ENCODE data around the gene RSL24D1. TPM values are rescaled to one million over a fixed set of nuclear protein-coding genes. Genes with fewer than 3 reads are reported as not detected.
A peak's percentile ranks its signal among the peaks of the same experiment; 100 is the strongest.
"Not testable (repeated sequence)": the region's sequence is repeated elsewhere in the genome, so short reads cannot be mapped to it uniquely, and the experiment has no call there.

Gene RSL24D1
- total and polyA plus RNA-seq, 2 experiments from 2014 or later: 45.8 to 46.1 TPM

GRCh38 chr15:55168350-55168974, 28.3 kb downstream of the RSL24D1 start:
- Histone ChIP-seq H3K27ac (no peak overlapping the region), H3K4me3 (no peak overlapping the region), H3K9me3 (ENCODE audit: low read depth) (no peaks in the 10 kb centered on the region), H3K36me3 (no peaks in the 10 kb centered on the region), H3K27me3 (no peaks in the 10 kb centered on the region), H3K4me1 (ENCODE audit: low read depth) (no peaks in the 10 kb centered on the region)
- peak; percentile 74 to 82 for DNase-seq (ENCODE audit: low read depth in 1 of 2, low spot score in 1 of 2)
- TF ChIP-seq CTCF (IDR thresholded peaks at IDR 0.05; ENCODE audit: low read depth, low read length): peak; percentile 89

GRCh38 chr15:55164284-55164683, 32.5 kb downstream of the RSL24D1 start:
- no peak for DNase-seq (ENCODE audit: low read depth in 1 of 2, low spot score in 1 of 2)
- no peaks in the 10 kb centered on the region for H3K36me3 ChIP-seq
- H3K4me3 ChIP-seq: no peak overlapping the region
- no peaks in the 10 kb centered on the region for H3K27me3 ChIP-seq
- H3K4me1 ChIP-seq (ENCODE audit: low read depth): no peaks in the 10 kb centered on the region
- no peak for TF ChIP-seq CTCF (IDR thresholded peaks at IDR 0.05; ENCODE audit: low read depth, low read length)
- H3K9me3 ChIP-seq (ENCODE audit: low read depth): no peaks in the 10 kb centered on the region
- H3K27ac ChIP-seq: no peak overlapping the region

- DNase-seq (ENCODE audit: low read depth in 1 of 2, low spot score in 1 of 2): no peak
- no peak overlapping the region for H3K27ac ChIP-seq
- no peak for TF ChIP-seq CTCF (IDR thresholded peaks at IDR 0.05; ENCODE audit: low read depth, low read length)
Observed at GRCh38 chr15:55151631-55152030, 45.1 kb downstream of the RSL24D1 start.

DNA sequence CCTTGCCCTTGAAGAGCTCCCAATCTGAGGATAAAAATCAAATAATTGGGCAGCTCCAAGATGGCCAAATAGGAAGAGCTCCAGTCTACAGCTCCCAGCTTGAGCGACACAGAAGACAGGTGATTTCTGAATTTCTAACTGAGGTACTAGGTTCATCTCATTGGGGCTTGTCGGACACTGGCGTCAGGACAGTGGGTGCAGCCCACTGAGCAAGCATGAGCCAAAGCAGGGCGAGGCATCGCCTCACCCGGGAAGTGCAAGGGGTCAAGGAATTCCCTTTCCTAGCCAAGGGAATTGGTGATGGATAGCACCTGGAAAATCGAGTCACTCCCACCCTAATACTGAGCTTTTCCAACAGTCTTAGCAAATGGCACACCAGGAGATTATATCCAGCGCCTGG, 53.6 kb downstream of the RSL24D1 start:
- H3K4me3 ChIP-seq; H3K9me3 ChIP-seq (ENCODE audit: low read depth); H3K27ac ChIP-seq; H3K27me3 ChIP-seq; H3K36me3 ChIP-seq; H3K4me1 ChIP-seq (ENCODE audit: low read depth); DNase-seq (ENCODE audit: low read depth in 1 of 2, low spot score in 1 of 2): not testable (repeated sequence)

More at GRCh38 chr15:55151631-55152030, 45.1 kb downstream of the RSL24D1 start:
- H3K4me1 ChIP-seq (ENCODE audit: low read depth): no peaks in the 10 kb centered on the region
- no peaks in the 10 kb centered on the region for H3K27me3 ChIP-seq
- H3K9me3 ChIP-seq (ENCODE audit: low read depth): no peaks in the 10 kb centered on the region
- H3K4me3 ChIP-seq: no peak overlapping the region
- no peaks in the 10 kb centered on the region for H3K36me3 ChIP-seq

GRCh38 chr15:55133972-55134371, 62.8 kb downstream of the RSL24D1 start:
- TF ChIP-seq CTCF (IDR thresholded peaks at IDR 0.05; ENCODE audit: low read depth, low read length): no peak
- Histone ChIP-seq H3K9me3 (ENCODE audit: low read depth) (no peaks in the 10 kb centered on the region), H3K4me1 (ENCODE audit: low read depth) (peaks cover 5% of the 10 kb centered on the region), H3K4me3 (no peak overlapping the region), H3K36me3 (no peaks in the 10 kb centered on the region), H3K27ac (no peak overlapping the region), H3K27me3 (no peaks in the 10 kb centered on the region)
- DNase-seq (ENCODE audit: low read depth in 1 of 2, low spot score in 1 of 2): no peak

- Histone ChIP-seq H3K9me3 (ENCODE audit: low read depth) (no peaks in the 10 kb centered on the region), H3K36me3 (no peaks in the 10 kb centered on the region), H3K27me3 (no peaks in the 10 kb centered on the region), H3K4me1 (ENCODE audit: low read depth) (peaks cover 5% of the 10 kb centered on the region), H3K4me3 (no peak overlapping the region), H3K27ac (no peak overlapping the region)
- no peak for TF ChIP-seq CTCF (IDR thresholded peaks at IDR 0.05; ENCODE audit: low read depth, low read length)
- no peak for DNase-seq (ENCODE audit: low read depth in 1 of 2, low spot score in 1 of 2)
Observed at GRCh38 chr15:55132672-55133071, 64.1 kb downstream of the RSL24D1 start.

Other genes starting within 250 kb of the RSL24D1 start
- 5.3 and 7.7 TPM in 2 replicates for gene RAB27A, start 92.9 kb upstream of the RSL24D1 start, total RNA-seq
- 11.9 and 15.2 TPM in 2 replicates for gene RAB27A, start 92.9 kb upstream of the RSL24D1 start, polyA plus RNA-seq
- gene PIGBOS1, start 122.2 kb upstream of the RSL24D1 start, total RNA-seq: 13.7 and 14.5 TPM in 2 replicates
- 26.0 and 30.4 TPM in 2 replicates for gene PIGBOS1, start 122.2 kb upstream of the RSL24D1 start, polyA plus RNA-seq
- gene PIGB, start 122.3 kb upstream of the RSL24D1 start, total RNA-seq: 3.8 and 6.5 TPM in 2 replicates
- 5.7 and 6.3 TPM in 2 replicates for gene PIGB, start 122.3 kb upstream of the RSL24D1 start, polyA plus RNA-seq
- 19.4 and 25.1 TPM in 2 replicates for gene CCPG1, start 211.4 kb upstream of the RSL24D1 start, total RNA-seq
- gene CCPG1, start 211.4 kb upstream of the RSL24D1 start, polyA plus RNA-seq: 34.1 and 46.6 TPM in 2 replicates
- 7.7 and 8.6 TPM in 2 replicates for gene PIERCE2, start 211.6 kb upstream of the RSL24D1 start, total RNA-seq
- gene PIERCE2, start 211.6 kb upstream of the RSL24D1 start, polyA plus RNA-seq: 11.0 and 16.0 TPM in 2 replicates

Measured in cardiac muscle cell (in vitro differentiated cells and primary cell).